Lower leg skin (tissue), 3 donors: ENCODE measurements around the gene BIRC7.

Experiments
- POLR2A ChIP-seq, 2 donors: fragments of 450-650 bp; IDR thresholded peaks; one replicate each; pipeline ENCODE4 v1.6.1; 2016 to 2017; ENCODE audit warnings: antibody characterized with exemption in 2 of 2, mild to moderate bottlenecking in 1 of 2, moderate library complexity in 1 of 2
- TF ChIP-seq, protein P1 (sequence below), 3 donors: fragments of 450-650 bp; IDR thresholded peaks; one replicate each; pipeline ENCODE4 v1.5.1; 2016; ENCODE audit warnings: antibody characterized with exemption in 3 of 3, mild to moderate bottlenecking in 3 of 3, moderate library complexity in 2 of 3

- no peak for TF ChIP-seq POLR2A (IDR thresholded peaks at IDR 0.05)
- TF ChIP-seq, protein P1, sequence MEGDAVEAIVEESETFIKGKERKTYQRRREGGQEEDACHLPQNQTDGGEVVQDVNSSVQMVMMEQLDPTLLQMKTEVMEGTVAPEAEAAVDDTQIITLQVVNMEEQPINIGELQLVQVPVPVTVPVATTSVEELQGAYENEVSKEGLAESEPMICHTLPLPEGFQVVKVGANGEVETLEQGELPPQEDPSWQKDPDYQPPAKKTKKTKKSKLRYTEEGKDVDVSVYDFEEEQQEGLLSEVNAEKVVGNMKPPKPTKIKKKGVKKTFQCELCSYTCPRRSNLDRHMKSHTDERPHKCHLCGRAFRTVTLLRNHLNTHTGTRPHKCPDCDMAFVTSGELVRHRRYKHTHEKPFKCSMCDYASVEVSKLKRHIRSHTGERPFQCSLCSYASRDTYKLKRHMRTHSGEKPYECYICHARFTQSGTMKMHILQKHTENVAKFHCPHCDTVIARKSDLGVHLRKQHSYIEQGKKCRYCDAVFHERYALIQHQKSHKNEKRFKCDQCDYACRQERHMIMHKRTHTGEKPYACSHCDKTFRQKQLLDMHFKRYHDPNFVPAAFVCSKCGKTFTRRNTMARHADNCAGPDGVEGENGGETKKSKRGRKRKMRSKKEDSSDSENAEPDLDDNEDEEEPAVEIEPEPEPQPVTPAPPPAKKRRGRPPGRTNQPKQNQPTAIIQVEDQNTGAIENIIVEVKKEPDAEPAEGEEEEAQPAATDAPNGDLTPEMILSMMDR (IDR thresholded peaks at IDR 0.05): no peak
Observed at GRCh38 chr20:63216849-63217471, 18.7 kb upstream of the BIRC7 start.
